HT-29 (cell line): ENCODE results near the gene PRKCE. TPM values are rescaled to one million over a fixed set of nuclear protein-coding genes. Genes with fewer than 3 reads are reported as not detected.

ENCODE experiments used
- DNase-seq: peaks from one replicate; pipeline ENCODE4 v3.0.0-alpha.2; 2015; ENCODE audit warnings: low spot score
- total RNA-seq: library from RNA; depleted of rRNA; stranded (reverse); fragments of >200 nt; shearing (Covaris generic); gene quantifications from 2 replicates; pipeline ENCODE4 v1.2.3, GENCODE V29; 2014

The PRKCE gene
- total RNA-seq, 1 experiment from 2014 or later = 17.7 TPM

GRCh38 chr2:45984366-45984765 is 332.9 kb downstream of the PRKCE start:
- no peak for DNase-seq

- DNase-seq = no peak
Observed at GRCh38 chr2:45984896-45985473, 333.5 kb downstream of the PRKCE start.

DNA sequence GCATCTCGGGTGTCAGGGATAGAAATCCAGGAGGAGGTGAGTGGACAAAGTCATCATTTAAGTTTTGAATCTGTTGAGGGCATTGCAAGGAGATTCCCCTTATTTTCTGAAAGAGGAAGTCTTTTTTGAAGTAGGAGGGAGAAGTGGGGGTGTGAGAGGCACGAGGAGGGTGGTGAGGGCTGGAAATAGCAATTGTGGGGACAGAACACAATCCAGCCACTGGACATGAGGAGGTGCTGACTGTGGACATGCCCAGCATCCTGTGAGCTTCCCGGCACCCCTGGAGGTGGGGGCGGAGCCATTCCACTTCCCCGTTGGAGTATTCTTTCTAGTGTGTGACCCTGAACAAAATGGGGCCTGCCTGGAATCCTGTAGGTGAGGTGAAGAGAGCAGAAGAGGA is 335.0 kb downstream of the PRKCE start:
- no peak for DNase-seq

DNA sequence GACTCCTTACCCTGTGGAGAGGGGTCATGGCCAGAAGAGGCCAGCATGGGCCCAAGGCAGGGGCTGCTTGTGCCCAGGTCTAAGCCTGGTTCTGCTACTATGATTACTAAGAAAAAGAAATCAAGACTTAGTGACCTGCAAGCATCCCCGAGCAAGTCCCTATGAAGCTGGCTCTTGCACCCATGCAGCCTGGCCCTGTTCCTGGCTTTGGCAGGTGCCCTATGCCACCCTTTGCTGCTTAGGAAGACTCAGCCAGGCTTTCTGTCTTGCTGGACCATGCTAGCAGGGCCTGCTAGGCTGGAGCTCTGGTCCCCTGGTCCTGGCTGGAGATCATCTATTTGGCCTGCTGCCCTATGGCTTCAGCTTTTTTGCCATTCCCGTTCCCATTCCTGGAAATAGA is 336.4 kb downstream of the PRKCE start:
- DNase-seq = no peak

GRCh38 chr2:45988879-45989278 is 337.4 kb downstream of the PRKCE start:
- no peak for DNase-seq

DNA sequence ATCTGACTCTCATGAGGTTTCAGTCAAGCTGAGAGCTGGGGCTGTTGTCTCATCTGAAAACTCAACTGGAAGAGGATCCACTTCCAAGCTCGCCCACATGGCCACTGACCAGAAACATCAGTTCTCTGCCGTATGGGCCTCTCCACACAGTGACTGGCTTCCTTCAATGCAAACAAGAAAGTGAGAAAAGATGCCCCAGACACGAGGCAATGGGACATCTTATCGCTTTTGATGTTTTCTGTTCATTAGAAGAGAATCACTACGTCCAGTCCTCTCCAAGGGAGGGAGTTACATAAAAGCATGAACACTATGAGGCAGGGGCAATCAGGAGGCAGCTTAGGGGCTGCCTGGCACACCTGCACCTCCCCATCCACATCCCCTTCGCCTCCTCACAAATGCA is 338.7 kb downstream of the PRKCE start:
- DNase-seq = no peak

GRCh38 chr2:45992021-45992740 is 340.7 kb downstream of the PRKCE start:
- no peak for DNase-seq

GRCh38 chr2:45992741-45993475 is 341.4 kb downstream of the PRKCE start:
- no peak for DNase-seq

GRCh38 chr2:45993476-45993991 is 342.1 kb downstream of the PRKCE start:
- peak; percentile 79 for DNase-seq

- DNase-seq = no peak
Observed at GRCh38 chr2:45994060-45994459, 342.6 kb downstream of the PRKCE start.

GRCh38 chr2:46000660-46001059 is 349.2 kb downstream of the PRKCE start:
- DNase-seq = no peak

DNA sequence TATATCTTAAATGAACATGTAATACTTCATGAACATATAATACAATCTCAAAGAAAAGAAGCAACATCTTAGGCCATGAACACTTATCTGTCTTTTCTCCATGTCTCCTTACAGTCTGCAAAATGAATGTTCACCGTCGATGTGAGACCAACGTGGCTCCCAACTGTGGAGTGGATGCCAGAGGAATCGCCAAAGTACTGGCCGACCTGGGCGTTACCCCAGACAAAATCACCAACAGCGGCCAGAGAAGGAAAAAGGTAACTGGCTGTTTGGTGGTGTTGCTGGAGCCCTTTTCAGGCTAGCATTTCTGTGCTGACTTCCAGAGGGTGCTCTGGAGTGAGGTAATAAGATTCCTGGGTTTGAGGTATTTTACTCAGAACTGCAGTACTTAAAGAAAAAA is 349.8 kb downstream of the PRKCE start:
- DNase-seq = no peak

DNA sequence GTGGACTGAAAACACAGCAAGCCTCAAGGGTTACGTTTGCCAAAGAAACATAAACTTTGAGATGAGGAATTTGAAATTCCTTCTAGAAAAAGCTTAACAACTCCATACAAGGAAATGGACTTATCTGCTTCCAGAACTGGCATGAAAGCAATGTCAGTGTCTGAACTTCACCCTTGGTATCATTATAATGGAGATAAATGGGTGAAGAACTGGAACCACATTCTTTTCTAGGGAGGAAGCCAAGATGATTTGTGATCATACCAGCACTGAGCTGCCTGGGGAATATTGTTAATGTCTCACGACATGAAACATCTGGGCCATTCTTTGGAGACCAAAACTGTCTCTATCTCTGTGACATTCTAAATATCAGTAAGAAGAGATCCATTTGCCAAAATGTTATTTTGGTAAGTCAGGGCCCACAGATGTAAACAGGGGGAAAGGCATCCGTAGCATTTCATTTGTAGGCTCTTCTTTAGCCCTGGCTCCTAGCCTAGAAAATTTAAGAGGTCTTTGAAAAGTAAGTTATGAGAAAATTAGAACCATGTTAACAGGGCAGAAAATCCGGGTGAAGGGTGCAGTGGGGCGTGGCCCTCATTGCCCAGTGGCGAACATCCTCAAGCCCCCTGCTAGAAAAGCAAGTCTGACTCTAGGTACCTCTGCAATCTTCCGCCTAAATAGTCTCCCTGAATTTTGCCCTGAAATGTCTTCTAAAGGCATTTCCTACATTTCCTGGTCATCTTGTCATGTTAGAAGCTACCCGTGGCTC is 350.4 kb downstream of the PRKCE start:
- DNase-seq = no peak

- no peak for DNase-seq
Observed at GRCh38 chr2:46002507-46002883, 351.0 kb downstream of the PRKCE start.

- no peak for DNase-seq
Observed at GRCh38 chr2:46002947-46003346, 351.5 kb downstream of the PRKCE start.

DNA sequence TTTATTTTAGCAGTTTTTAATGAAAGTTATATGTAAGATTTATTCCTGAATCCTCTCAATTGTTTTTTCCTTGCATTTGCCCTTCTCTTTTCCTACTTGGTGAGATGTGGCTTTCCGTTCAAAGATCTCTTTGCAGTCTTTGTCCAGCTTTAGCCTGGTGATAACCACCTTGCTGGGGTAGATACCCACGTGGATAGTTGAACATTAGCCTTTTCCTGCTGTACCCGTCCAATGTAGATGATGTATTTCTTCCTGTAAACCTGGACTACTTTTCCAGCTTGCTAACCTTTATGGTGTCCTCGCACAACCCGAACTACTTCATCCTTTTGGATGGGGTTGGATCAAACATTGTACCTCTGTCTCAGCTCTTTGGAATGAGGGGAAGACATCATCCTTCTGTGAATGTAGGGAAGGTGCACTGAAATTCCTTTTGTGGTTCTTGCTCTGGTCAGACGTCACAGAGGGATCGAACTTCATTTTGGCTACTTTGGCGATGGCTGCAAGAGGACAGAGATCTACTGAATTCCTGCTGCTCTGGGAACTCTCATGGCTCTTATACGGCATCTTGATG is 352.5 kb downstream of the PRKCE start:
- no peak for DNase-seq

GRCh38 chr2:46006473-46007025 is 355.1 kb downstream of the PRKCE start:
- DNase-seq = no peak

DNA sequence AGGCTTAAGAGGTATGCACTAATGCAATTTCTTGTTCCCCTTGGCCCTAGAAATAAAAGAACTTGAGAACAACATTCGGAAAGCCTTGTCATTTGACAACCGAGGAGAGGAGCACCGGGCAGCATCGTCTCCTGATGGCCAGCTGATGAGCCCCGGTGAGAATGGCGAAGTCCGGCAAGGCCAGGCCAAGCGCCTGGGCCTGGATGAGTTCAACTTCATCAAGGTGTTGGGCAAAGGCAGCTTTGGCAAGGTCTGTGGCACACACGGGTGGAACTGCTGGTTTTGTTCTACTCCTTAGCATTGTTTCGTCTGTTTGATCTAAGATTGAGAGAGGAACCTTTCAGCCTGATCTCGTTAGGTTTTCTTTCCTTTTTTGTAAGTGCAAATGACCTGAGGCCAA is 355.9 kb downstream of the PRKCE start:
- DNase-seq = no peak

DNA sequence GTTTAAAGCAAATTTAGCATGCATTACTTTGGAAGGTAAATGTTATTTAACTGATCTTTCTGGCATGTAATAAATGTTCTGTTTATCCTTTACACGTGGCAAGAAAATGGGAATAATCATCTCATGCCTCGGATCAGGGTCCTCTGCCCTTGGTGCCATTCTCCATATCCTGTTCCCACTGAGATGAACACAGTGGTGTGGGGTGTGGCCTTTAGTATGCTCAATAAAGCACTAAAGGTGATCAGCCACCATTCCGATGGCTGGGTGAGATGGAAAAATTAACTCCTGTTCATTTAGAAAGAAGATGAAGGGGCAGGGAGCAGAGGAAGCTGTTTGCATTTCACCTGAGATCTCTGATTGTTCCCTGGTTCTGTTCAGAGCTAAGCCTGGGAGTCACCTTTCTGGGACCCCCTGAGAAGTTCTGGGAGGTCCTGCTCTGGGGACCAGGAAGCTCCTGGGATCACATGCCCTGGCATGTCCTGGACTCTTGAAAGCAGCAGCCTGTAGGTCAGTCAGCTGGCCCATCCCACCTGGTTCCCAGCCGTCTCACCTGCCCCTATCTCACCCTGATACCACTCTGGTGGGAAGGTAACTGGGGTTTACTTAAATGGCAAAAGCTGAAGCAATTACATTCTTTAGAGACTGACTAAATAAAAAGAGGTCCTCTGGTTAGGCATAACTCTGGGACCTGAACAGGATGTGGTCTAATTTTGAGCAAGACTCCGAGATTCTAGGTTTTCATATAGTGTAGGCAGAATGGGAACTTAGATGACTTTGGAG is 356.8 kb downstream of the PRKCE start:
- no peak for DNase-seq

DNA sequence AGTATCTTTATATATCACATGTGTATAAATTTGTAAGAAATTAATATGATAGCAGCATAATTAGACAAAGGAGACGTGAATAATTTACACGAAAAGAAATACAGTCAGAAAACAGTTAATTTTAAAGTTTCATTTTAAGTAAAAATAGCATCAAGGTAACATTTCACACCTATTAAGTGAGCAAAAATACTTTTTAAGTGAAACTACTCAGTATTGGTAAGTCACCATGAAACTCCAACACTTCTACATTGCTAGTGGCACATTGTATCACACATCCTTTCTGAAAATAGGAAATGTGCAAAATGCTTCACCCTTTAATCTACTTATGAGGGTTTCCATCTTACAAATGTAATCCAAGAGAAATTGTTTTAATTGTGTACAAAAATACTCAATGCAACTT is 357.8 kb downstream of the PRKCE start:
- DNase-seq = no peak

DNA sequence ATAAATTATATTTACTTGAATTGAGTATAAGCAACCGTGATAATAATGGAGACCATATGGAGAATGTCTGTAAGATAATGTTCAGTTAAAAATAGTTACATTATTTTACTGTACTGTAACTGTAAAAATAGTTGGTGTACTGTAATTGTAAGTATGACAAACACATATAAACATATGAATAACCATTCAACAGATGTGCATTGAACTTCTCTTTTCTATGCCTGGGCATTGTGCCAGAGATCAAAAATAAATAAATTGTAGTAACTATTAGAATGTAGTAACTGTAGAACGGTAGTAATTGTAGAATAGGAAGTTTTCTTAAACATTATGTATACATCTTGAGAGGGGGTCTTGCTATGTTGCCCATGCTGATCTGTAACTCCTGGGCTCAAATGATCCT is 358.3 kb downstream of the PRKCE start:
- no peak for DNase-seq
